Measurements from ENCODE around the gene RRP36.
A peak's percentile ranks its signal among the peaks of the same experiment; 100 is the strongest.

Gene RRP36

GRCh38 chr6:43070028-43070632 lies 48.7 kb downstream of the RRP36 start:
- peak; percentile 44; the same call in 1 of the 2 replicates for TF ChIP-seq CTCF (IDR thresholded peaks at IDR 0.05; ENCODE audit: borderline replicate concordance, insufficient read depth, low read depth, low read length)
- H3K4me3 ChIP-seq (ENCODE audit: low read depth, low read length), result no peak overlapping the region

GRCh38 chr6:43074847-43075669 lies 53.6 kb downstream of the RRP36 start:
- no peak overlapping the region for H3K4me3 ChIP-seq (ENCODE audit: low read depth, low read length)
- TF ChIP-seq CTCF (IDR thresholded peaks at IDR 0.05; ENCODE audit: borderline replicate concordance, insufficient read depth, low read depth, low read length), result no peak

- peak within 1 kb of the TSS; percentile 22 for H3K4me3 ChIP-seq (ENCODE audit: low read depth, low read length)
- no peak for TF ChIP-seq CTCF (IDR thresholded peaks at IDR 0.05; ENCODE audit: borderline replicate concordance, insufficient read depth, low read depth, low read length)
These were observed 54.4 kb downstream of the RRP36 start, which contains the start of gene PTK7 for GRCh38 chr6:43075670-43076463. Gene PTK7 (plus strand): TSS chr6:43076314. CDS start chr6:43076489, 175 bp downstream.

DNA sequence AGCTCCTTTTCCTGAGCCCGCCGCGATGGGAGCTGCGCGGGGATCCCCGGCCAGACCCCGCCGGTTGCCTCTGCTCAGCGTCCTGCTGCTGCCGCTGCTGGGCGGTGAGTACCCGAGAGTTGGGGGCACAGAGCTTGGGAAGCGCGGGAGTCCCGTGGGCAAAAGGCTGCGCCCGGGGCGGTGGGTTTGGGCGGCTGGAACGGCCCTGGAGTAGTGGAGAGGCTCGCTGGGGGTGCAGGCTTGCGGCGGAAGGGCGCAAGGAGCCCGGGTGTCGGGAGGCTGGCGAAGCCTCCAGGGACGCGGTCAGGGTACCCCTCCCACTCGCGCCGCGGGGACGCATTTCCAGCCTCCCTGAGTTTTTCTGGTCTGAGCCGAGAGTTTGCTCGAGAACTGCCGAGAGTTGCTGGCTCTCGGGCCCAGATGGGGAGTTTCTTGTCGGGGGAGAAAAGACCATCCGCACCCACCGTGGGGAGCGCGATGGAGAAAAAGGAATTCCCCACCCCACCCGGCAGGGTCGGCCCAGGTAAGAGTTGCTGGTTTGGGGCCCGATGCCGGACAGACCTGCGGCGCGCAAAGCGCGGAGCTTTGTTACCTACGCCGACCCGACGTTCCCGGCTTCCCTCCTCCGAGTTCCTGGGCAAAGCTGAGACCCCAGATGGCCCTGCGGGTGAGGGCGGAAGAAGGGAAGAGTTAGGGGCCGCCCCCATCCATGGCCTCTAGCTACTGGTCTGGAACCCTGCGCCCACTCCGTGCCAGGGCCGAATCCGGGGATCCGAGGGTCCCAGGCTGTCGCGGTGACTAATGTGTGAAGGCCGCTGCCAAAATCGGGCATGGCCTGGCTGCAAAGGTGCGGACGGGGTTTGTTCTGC lies 55.3 kb downstream of the RRP36 start:
- H3K4me3 ChIP-seq (ENCODE audit: low read depth, low read length), result peak overlapping the region; percentile 22

GRCh38 chr6:43077333-43077809 lies 55.9 kb downstream of the RRP36 start:
- TF ChIP-seq CTCF (IDR thresholded peaks at IDR 0.05; ENCODE audit: borderline replicate concordance, insufficient read depth, low read depth, low read length), result no peak
- H3K4me3 ChIP-seq (ENCODE audit: low read depth, low read length), result no peak overlapping the region

More for the DNA sequence above, 55.3 kb downstream of the RRP36 start:
- TF ChIP-seq CTCF (IDR thresholded peaks at IDR 0.05; ENCODE audit: borderline replicate concordance, insufficient read depth, low read depth, low read length), result no peak

DNA sequence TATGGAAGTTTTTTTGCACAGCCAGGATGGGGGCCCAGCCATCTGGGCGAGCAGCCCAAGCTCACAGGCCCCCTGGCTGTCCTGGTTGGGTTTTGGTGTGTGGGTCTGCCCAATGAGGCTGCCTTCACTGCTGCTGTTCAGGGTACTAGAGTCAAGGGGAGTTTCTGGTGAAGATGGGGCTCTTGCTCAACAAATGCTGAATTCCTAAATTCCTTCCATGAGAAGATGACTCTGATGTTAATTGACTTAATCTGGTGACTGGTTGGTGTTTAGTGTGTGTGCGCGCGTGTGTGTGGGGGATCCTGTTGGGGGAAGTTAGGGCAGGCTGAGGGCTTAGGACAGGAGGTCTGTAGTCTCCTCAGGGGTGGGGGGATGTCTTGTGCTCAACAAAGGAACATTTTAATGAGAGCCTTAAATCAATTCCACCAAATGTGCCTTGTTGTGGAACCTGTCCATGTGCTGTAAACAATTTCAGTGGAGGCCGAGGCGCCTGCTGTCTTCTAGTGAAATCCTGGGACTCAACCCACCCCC lies 56.6 kb downstream of the RRP36 start:
- no peak overlapping the region for H3K4me3 ChIP-seq (ENCODE audit: low read depth, low read length)
- TF ChIP-seq CTCF (IDR thresholded peaks at IDR 0.05; ENCODE audit: borderline replicate concordance, insufficient read depth, low read depth, low read length), result no peak

All from GM12875 (cell line).